HG03175 (cell line): Measurements from ENCODE around the gene ABCC4.

Experiments used
- ATAC-seq: cut with Tn5 transposase; IDR thresholded peaks from one replicate; pipeline ENCODE4 v1.9.1; 2021; ENCODE audit warnings: mild to moderate bottlenecking, moderate library complexity; ENCODE audit not compliant: unreplicated experiment

ABCC4 gene

DNA sequence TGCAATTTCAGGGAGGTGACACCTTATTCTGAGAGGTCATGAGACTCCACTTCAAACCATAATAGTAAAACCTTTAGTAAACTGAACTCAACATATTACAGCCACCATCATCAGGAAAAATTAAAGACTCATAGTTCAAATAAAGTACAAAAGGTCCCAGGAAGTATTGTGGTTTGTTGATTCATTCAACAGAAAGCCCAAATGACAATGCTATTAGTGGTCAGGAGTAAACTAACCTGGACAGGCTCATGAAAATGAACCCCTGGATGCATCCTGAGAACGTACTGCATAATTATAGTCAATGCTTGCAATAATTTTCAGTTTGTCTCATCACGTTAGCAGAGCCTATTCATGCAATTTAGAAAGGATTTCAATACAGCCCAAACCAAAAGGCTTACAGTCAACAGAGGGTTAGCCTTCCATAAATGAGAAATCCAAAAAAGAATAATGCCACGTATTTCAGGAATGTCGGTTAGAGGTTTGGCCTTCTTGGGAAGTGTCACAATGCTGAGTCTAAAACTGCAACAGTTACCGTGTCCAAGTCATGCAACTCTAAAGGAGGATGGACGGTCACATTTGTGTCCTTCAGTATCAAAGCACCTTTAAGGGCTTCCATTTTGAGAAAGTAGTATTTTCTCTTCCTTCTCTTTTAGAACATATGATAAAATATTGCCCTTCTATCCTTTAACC is 280.8 kb downstream of the ABCC4 start:
- ATAC-seq = no peak

DNA sequence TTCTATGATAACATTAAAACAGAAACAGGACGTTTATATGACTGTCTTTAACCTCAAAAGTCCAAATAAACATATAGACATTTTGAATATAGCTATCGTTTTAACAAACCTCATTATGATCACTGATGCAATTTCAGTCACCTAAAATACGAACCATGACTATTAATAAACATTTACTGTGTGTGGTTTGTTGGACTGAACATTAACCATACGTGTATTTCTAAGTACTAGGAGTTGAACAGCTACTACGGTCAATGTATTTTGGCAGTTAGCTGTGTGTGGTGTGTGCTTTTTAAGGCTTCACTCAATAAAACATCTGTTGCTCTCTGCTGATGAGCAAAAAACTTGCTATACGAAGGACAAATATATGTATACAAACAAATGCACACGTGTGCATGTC is 281.4 kb downstream of the ABCC4 start:
- no peak for ATAC-seq

DNA sequence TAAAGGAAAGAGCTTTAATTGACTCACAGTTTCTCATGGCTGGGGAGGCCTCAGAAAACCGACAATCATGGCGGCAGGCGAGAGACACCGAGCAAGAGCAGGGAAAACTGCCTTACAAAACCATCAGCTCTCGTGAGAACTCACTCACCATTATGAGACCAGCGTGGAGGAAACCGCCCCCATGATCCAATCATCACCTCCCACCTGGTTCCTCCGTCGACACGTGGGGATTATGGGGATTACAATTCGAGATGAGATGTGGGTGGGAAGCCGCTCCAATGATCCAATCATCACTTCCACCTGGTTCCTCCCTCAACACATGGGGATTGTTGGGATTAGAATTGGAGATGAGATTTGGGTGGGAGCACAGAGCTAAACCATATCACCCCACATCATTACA is 293.9 kb downstream of the ABCC4 start:
- no peak for ATAC-seq

DNA sequence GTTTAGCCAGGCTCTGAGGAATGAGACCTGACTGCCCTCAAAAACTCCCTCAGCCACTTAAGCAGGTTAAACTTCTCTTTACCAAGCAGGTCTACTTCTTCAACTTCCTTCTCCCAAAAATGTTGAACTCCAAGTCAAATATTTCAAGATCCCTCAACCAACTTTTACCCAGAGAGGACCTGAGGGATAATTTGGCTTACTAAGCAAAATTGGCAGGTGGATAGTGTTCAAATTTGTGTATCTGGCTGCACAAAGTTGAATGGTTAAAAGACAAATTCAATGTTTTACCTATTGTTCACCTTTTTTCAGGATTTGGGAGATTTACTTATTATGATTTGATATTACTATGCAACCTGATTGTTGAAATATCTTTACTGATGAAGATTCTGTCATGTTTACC is 296.0 kb downstream of the ABCC4 start:
- no peak for ATAC-seq

DNA sequence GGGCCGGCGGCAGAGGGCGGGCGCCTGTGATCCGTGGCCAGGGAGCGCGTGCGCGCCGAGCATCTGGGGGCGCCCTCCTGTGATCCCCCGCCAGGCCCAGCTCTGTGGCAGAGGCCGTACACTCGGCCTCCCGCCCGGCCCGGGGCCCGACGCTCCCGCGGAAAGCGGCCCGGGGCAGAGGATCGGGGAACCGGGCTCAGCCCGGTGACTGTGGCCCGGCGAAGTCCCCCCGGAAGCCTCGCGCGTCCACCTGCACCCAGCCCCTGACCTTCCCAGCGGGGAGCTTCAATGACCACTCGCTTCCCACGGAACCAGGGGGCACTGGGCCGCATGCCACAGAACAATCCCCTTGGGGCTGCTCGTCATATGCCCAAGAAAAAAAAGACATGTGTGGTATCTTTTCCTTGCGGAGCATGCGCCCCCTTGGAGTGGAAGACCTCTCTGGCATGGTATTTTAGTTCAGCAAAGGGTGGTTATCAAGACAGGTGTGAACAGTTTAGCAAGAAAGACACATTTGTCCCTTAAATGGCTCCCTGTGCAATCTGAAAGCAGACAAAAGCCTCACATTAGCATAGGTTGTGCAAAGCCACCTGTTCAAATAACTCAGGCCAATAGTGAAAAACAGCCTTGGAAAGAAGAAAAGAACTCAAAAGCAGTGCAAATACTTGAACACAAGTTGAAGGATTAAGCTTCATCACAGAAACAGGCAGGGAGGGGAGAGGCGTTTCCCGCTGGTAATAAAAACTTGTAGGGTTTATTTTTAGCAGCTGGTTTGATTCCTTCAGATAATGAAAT is 298.0 kb downstream of the ABCC4 start:
- no peak for ATAC-seq

DNA sequence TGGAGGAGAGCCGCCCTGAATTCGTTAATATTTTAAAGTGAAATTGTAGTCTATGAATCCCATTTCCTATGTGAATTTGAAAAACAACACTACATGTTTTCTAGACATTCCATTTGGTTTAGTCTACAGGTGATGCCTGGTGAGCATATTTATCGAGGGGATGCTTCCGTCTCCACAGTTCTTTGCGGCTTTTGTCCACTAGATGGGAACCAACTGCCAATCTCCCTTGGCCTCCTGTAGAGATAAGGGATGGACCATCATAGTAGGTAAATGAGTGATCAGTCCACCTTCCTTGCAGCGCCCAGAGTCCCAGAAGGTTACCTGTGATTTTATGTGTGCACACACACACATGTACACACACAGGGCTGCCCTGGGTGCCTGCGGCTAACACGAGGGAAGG is 299.1 kb downstream of the ABCC4 start:
- no peak for ATAC-seq

DNA sequence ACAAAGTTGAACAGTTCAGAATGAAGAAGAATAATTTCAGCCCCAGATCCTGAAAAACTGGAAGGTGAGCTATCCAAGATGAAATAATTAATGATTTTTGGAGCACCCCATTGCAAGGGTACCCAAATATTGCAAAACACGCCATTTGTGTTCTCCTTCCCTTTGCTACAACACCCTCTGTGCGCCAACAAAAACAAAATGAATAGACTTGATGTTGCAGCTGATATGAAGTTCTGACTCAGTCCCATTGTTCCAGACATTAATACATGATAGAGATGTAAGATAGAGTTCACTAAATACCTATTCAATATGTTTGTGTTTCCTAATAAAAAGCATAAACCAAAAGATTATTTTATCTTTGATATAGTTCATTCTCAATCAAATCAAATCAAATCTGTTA is 301.4 kb downstream of the ABCC4 start:
- no peak for ATAC-seq

DNA sequence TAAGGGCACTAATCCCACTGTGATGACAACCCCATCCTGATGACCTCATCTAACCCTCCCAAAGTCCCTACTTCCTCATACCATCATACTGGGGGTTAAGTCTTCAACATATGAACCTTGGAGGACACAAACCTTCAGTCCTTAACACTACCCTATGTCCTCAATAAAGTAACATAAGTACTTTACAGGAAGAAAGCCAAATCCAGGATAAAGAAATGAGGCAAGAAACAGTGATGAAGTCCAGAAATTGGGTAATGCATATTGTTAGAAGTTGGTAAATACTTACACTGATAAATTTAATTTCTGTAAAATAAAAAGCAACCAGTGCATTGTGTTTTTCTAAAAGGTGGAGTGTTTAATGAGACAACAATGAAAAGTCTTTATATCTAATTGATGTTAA is 304.1 kb downstream of the ABCC4 start:
- no peak for ATAC-seq

DNA sequence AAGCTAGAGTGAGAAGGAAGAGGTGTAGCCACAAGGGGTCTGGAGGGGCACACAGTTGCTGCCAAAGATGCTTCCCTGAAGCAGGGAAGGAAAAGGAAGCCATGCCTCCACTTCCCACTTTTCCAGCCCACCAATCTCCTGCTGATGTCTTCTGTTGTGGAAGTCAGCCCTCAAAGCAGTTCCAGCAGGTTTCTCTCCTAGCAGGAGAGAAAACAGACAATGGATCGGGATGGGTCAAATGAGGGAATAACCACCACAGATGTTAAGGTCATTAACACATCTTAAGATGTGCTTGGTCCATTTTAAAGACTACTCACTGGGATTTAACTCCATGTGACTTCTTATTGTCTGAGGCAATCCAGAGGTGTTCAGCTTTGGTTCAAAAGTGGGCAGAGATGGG is 304.8 kb downstream of the ABCC4 start:
- no peak for ATAC-seq

DNA sequence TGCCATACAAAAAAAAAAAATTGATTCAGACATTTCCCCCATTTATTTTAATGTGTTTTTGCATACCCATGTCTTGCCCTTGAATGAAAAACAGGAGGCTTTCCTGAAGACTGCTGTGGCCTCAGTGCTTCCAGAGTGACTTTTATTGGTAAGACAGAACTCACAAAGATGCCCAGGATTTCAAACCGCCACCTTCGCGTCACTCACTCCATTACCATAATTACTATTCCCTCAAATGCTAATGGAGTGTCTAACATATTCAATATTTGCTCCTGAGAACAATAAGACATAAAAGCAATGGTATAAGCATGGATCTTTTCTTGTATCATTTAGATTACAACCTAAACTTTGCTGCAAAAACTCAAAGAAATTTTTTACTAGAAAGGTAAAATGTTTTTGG is 306.7 kb downstream of the ABCC4 start:
- no peak for ATAC-seq

DNA sequence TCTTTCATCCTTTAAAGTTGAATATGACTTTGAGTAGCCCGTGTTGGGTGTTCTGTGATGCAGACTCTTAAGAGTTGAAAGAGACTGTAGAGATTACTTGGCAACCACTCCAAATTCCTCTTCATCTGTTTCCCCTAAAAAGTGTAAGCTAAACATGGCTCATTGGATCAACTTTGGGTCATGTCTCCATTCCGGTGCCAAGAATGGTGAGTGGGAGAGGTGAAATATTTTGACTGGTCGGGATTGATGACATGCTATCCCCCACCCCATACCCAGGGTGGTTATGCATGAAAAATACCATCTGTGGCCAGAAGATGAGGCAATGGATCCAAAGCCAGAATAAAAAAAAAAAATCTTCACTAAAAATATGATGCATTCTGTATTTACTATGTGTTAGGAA is 307.6 kb downstream of the ABCC4 start:
- no peak for ATAC-seq

DNA sequence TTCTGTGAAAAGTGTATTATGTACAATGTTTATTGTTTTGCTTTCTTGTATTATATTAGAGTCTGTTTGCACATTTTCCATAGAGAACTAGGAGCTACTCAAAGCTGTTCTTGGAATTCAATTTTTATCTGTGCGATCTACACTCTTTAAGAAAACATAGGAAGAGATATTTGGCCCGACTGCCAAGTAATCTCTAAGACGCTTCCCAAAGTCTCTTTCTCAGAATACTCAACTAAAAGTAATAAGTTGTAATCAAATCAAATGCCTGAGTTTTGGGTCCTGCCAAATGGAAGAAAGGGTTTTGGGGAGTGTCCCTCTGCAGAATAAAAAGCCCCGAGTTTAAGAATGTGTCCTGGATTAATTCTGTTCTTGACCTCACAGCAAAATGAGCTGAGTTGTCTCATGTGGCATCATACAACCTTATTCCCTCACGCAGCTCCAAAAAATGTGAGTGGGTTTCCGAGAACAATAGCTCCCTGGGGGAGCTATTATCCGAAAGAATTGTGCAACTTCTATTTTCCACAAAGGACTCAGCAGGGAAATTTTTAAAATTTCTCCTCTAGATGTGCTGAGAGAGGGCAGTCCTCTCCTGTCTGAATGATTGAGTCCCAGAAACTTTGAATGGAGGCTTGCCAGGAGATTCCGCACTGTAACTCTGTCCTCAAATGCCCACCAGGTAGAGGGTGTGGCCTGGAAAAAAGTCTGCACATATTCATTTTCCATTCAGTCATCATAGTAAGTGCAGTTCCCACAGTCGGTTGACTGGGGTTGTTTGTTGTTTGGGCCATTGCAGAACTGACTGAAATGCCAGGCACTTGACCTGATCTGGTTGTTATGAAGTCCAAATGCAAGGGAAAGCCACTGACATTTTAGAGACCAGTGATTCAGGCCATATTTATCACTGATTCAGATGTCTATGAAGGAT is 309.0 kb downstream of the ABCC4 start:
- ATAC-seq = no peak

DNA sequence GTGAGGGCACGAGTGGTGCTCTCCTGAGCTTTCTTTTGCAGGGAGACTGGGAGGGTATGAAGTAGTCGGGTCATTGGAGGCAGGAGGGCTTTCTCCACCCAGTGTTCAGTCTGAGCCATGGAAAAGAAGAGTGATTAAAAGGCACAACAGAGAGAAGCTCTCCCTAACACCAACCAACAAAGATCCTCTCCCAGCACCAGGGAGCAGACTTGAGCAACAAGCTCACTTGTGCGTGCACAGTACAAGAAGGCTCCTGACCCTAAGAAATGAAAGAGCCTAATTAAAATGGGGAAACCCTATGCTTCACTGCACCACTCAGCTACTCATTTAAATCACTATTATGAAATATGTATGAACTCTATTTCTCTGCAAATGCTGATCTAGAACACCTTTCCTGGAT is 312.6 kb downstream of the ABCC4 start:
- ATAC-seq = no peak

DNA sequence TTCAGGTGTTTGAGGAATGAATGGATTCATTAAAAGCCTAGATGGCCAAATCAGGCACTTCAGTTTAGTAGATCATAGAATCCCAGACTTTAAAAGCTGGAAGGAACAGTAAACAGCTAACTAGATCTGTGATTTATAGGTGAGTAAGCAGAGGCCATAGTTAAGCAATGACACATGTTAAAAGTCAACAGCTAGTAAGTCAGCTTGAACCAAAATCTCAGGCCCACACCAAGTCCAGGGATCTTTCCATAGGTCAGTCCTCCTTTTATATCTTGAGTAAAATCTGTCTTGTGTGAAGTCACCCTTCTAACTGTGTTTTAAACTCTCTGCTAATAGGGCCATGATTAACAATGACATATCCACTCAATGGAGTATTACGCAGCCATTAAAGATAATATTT is 313.4 kb downstream of the ABCC4 start:
- no peak for ATAC-seq

DNA sequence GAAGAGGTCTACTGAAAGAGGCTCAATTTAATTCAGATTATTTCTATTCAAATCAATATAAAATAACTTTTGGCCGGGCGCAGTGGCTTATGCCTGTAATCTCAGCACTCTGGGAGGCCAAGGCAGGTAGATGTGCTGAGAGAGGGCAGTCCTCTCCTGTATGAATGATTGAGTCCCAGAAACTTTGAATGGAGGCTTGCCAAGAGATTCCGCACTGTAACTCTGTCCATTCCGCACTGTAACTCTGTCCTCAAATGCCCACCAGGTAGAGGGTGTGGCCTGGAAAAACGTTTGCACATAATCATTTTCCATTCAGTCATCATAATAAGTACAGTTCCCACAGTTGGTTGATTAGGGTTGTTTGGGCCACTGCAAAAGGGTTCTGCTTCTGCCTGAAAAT is 314.2 kb downstream of the ABCC4 start:
- no peak for ATAC-seq

DNA sequence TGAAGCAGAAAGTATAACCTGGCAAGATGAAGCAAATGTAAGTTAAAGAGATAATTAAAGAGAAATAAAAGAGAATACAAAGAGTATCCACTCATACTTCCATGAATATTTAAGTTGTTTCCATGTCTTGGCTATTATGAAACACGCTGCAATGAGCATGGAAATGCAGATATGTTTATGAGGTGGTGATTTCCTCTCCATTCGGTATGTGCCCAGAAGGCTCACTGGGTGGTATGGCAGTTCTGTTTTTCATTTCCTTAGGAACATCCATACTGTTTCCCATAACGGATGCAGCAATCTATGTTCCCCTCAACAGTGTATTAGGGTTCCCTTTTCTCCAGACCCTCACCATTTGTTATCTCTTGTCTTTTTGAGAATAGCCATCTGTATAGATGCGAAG is 316.3 kb downstream of the ABCC4 start:
- ATAC-seq = no peak

DNA sequence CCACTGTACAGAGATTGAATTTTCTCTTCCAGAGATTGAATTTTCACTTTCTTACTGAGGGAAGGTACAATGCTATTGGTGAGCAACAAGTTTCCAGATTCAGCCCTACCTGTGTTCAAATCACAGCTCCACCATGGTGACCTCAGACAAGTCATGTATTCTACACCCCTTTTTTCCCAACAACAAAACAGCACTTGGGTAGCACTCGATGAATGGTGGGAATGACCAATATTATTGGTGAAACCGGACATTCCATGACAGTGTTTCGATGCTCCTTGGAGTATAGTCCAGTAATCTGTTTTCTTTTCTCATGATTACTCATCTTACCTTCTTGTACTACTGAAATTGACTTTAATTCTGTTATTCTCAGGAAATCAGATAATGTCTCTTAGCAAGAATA is 322.7 kb downstream of the ABCC4 start:
- no peak for ATAC-seq

DNA sequence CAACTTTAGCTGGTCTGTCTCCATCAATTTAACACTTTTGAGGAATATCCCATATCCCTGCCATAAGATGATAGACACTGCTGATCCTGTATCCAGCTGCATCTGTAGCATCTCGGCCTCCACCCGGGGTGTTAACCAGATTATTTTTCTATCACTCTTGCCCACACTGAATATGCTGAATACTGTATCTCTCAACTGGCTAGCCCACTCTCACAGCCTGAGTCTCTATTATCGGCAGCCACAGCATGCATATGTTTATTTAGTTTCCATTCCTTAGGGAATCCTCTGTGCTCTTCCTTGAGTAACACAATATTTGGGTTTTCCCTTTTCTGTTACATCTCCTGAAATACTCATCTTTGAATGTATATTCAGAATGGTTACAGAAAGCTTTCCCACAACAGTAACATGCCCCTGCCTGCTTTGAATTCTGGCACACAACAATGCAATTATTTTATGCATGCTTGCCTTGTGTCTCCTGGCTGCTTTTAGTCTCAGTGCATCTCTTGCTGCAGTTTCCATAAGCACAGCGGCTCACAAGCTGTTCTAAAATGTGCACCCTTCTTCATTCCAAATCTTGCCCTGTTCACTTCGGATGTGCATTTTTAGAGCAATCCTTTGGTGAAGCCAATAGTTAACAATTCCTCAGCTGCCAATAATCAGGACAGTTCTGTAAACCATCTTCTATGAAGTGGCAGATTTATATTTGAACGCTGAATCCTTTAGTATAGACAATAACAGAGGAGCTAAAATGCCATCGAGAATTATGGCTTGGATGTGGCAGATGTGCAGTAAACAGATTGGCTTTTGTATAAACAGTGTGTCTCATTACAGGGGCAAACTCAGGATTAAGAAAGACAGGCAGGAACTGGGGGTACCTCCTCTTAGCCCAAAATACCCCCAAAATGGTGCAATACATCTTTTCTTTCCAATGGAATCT is 327.0 kb downstream of the ABCC4 start:
- no peak for ATAC-seq

DNA sequence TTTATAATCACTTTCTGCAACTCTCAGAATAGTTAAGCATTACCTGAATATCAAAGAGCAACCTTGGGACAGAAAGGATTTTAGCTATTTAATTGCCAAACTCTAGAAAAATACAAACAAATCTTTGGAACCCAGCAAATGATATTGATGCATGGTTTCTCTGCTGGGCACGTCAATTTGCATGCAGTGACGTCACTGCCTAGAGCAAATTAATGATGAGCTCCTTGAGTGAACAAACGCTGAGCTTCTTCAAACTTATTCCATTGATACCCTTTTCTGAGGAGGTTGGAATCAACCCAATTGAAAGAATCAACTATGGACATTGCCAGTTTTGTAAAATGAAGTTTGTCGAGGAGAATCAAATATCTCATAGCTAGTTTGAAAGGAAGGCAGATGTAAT is 329.0 kb downstream of the ABCC4 start:
- ATAC-seq = no peak
